GM23248 (cell line): ENCODE data around the gene SMOC2. TPM values are rescaled to one million over a fixed set of nuclear protein-coding genes. Genes with fewer than 3 reads are reported as not detected.

ENCODE experiments used
- DNase-seq: peaks from one replicate; pipeline ENCODE4 v3.0.0-alpha.2; 2015
- H2AFZ ChIP-seq: fragments of 200-600 bp; sonication (generic); 2 replicates; pipeline ENCODE4 v1.6.1; 2016; ENCODE audit warnings: antibody characterized with exemption
- H3F3A ChIP-seq: fragments of 200-600 bp; sonication (generic); 2 replicates; pipeline ENCODE4 v1.6.1; 2016; ENCODE audit warnings: mild to moderate bottlenecking, antibody characterized with exemption, mixed run types; ENCODE audit not compliant: insufficient read depth
- H3K27ac ChIP-seq: fragments of 200-600 bp; sonication (generic); 2 replicates; pipeline ENCODE4 v1.5.1; 2016; ENCODE audit warnings: mild to moderate bottlenecking
- H3K27me3 ChIP-seq: fragments of 200-600 bp; sonication (generic); replicated peaks from 2 replicates; pipeline ENCODE4 v1.6.1; 2016; ENCODE audit warnings: mild to moderate bottlenecking; ENCODE audit not compliant: insufficient read depth
- H3K36me3 ChIP-seq: fragments of 200-600 bp; sonication (generic); 2 replicates; pipeline ENCODE4 v1.6.1; 2016; ENCODE audit warnings: low read depth, mild to moderate bottlenecking
- H3K4me1 ChIP-seq: fragments of 200-600 bp; sonication (generic); 2 replicates; pipeline ENCODE4 v1.6.1; 2016; ENCODE audit warnings: mild to moderate bottlenecking; ENCODE audit not compliant: insufficient read depth
- H3K4me2 ChIP-seq: fragments of 200-600 bp; sonication (generic); one replicate; pipeline ENCODE4 v1.6.1; 2016; ENCODE audit warnings: mild to moderate bottlenecking; ENCODE audit not compliant: unreplicated experiment
- H3K4me3 ChIP-seq: fragments of 200-600 bp; sonication (generic); 2 replicates; pipeline ENCODE4 v1.5.1; 2016; ENCODE audit warnings: mild to moderate bottlenecking
- H3K79me2 ChIP-seq: fragments of 200-600 bp; sonication (generic); 2 replicates; pipeline ENCODE4 v1.6.1; 2016; ENCODE audit warnings: mild to moderate bottlenecking; ENCODE audit not compliant: insufficient read depth
- H3K9ac ChIP-seq: fragments of 200-600 bp; sonication (generic); 2 replicates; pipeline ENCODE4 v1.6.1; 2016; ENCODE audit warnings: mild to moderate bottlenecking
- H3K9me2 ChIP-seq: fragments of 200-600 bp; sonication (generic); 2 replicates; pipeline ENCODE4 v1.6.1; 2016; ENCODE audit warnings: mixed run types, mild to moderate bottlenecking, moderate library complexity; ENCODE audit not compliant: insufficient read depth
- H3K9me3 ChIP-seq: fragments of 200-600 bp; sonication (generic); one replicate; pipeline ENCODE4 v1.6.1; 2017; ENCODE audit warnings: low read depth
- H4K20me1 ChIP-seq: fragments of 200-600 bp; sonication (generic); 2 replicates; pipeline ENCODE4 v1.6.0; 2016; ENCODE audit not compliant: insufficient read depth
- EZH2 ChIP-seq: fragments of 200-600 bp; sonication (generic); IDR thresholded peaks from 2 replicates; pipeline ENCODE4 v1.6.1; 2018; ENCODE audit warnings: antibody characterized with exemption, mild to moderate bottlenecking; ENCODE audit not compliant: insufficient read depth, poor library complexity, severe bottlenecking
- EZH2phosphoT487 ChIP-seq: fragments of 200-600 bp; sonication (generic); IDR thresholded peaks from 2 replicates; pipeline ENCODE4 v1.6.1; 2018; ENCODE audit warnings: antibody characterized with exemption, moderate library complexity, mild to moderate bottlenecking, low read depth; ENCODE audit not compliant: insufficient read depth
- WGBS, 2 experiments: methylation state at CpG; one replicate each; pipeline ENCODE4 v1.1.6; 2015 to 2017; ENCODE audit warnings: low lambda C conversion rate in 2 of 2, low coverage in 1 of 2; ENCODE audit errors: missing lambda C conversion rate in 2 of 2; 5-methylcytosine and 5-hydroxymethylcytosine counted together
- in situ Hi-C: fragments of 300-500 bp; cut with MboI; formaldehyde crosslinking; loops from 2 replicates; pipeline ENCODE4 v1.15.0; 2020
- polyA plus RNA-seq: library from polyadenylated mRNA; unstranded; fragments of >200 nt; fragmentation: Nextera tagmentation; extraction: Ambion mirVana; gene quantifications from 2 replicates; pipeline ENCODE4 v1.2.1, GENCODE V29; 2016
- total RNA-seq: library from RNA; depleted of rRNA; stranded (reverse); fragments of >200 nt; shearing (Covaris generic); gene quantifications from 2 replicates; pipeline ENCODE4 v1.2.3, GENCODE V29; 2014

Gene SMOC2
- total and polyA plus RNA-seq, 2 experiments from 2014 or later, result not detected

- TF ChIP-seq EZH2, result no peak
- TF ChIP-seq EZH2phosphoT487, result no peak
- WGBS, 2 experiments, result 47% methylated on average over 9 of the region's 9 CpGs
- H3K4me1 ChIP-seq, result no peaks in the 10 kb centered on the region
- H3K9me2 ChIP-seq, result no peaks in the 10 kb centered on the region
- in situ Hi-C loops, result no loop called here
- no peaks in the 10 kb centered on the region for H3K79me2 ChIP-seq
- H3K9me3 ChIP-seq, result no peaks in the 10 kb centered on the region
- no peaks in the 10 kb centered on the region for H3K27me3 ChIP-seq
- no peaks in the 10 kb centered on the region for H3K36me3 ChIP-seq
- no peak overlapping the region for H3K4me3 ChIP-seq
- H2AFZ ChIP-seq, result no peak overlapping the region
- H3K27ac ChIP-seq, result no peak overlapping the region
- DNase-seq, result no peak
- H3K9ac ChIP-seq, result no peak overlapping the region
- H3F3A ChIP-seq, result no peaks in the 10 kb centered on the region
- no peak overlapping the region for H3K4me2 ChIP-seq
- H4K20me1 ChIP-seq, result no peaks in the 10 kb centered on the region
Observed at GRCh38 chr6:168419569-168419968, 21.4 kb upstream of the SMOC2 start.

GRCh38 chr6:168420084-168420483 lies 20.9 kb upstream of the SMOC2 start:
- in situ Hi-C loops, result no loop called here
- TF ChIP-seq EZH2 (no peak), EZH2phosphoT487 (no peak)

DNA sequence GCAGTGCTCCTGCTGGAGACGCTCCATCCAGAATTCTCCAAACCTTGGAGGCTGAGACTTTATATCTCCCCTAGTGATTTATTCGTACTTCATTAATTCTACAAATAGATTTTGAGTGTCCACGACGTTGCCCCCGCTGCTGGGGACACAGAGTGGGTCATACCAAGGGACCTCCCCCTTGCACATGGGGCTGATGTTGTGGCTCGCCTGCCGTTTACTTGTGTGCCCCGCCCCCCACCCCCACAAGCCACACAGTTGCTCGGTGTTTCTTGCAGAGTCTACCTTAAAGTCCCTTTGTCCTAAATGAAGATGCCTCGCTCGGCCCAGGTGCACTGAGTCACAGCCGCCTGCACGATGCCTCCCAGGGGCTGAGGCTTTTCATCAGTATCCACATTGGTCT lies 20.3 kb upstream of the SMOC2 start:
- Histone ChIP-seq H3F3A (no peaks in the 10 kb centered on the region), H2AFZ (no peak overlapping the region), H4K20me1 (no peaks in the 10 kb centered on the region), H3K9me3 (no peaks in the 10 kb centered on the region), H3K36me3 (no peaks in the 10 kb centered on the region), H3K4me1 (no peaks in the 10 kb centered on the region), H3K9me2 (no peaks in the 10 kb centered on the region), H3K4me3 (no peak overlapping the region), H3K27me3 (no peaks in the 10 kb centered on the region), H3K4me2 (no peak overlapping the region), H3K27ac (no peak overlapping the region), H3K9ac (no peak overlapping the region), H3K79me2 (no peaks in the 10 kb centered on the region)
- no peak for TF ChIP-seq EZH2phosphoT487
- TF ChIP-seq EZH2, result no peak
- 55 to 61% methylated on average over 13 of the region's 13 CpGs for WGBS, 2 experiments
- no peak for DNase-seq
- in situ Hi-C loops, result no loop called here

More at GRCh38 chr6:168420084-168420483, 20.9 kb upstream of the SMOC2 start:
- 50 to 63% methylated on average over 9 of the region's 9 CpGs for WGBS, 2 experiments
- no peak for DNase-seq
- Histone ChIP-seq H3K9ac (no peak overlapping the region), H3F3A (no peaks in the 10 kb centered on the region), H3K4me2 (no peak overlapping the region), H3K36me3 (no peaks in the 10 kb centered on the region), H3K4me1 (no peaks in the 10 kb centered on the region), H3K79me2 (no peaks in the 10 kb centered on the region), H3K9me2 (no peaks in the 10 kb centered on the region), H3K27me3 (no peaks in the 10 kb centered on the region), H4K20me1 (no peaks in the 10 kb centered on the region), H3K27ac (no peak overlapping the region), H3K4me3 (no peak overlapping the region), H2AFZ (no peak overlapping the region), H3K9me3 (no peaks in the 10 kb centered on the region)

- Histone ChIP-seq H3K27me3 (no peaks in the 10 kb centered on the region), H2AFZ (no peak overlapping the region), H3K27ac (no peak overlapping the region), H3K79me2 (no peaks in the 10 kb centered on the region), H3K36me3 (no peaks in the 10 kb centered on the region), H3K9me2 (no peaks in the 10 kb centered on the region), H3K4me3 (no peak overlapping the region), H3K9me3 (no peaks in the 10 kb centered on the region), H3K9ac (no peak overlapping the region), H3K4me2 (no peak overlapping the region), H3K4me1 (no peaks in the 10 kb centered on the region), H3F3A (no peaks in the 10 kb centered on the region), H4K20me1 (no peaks in the 10 kb centered on the region)
- DNase-seq, result no peak
- no peak for TF ChIP-seq EZH2phosphoT487
- in situ Hi-C loops, result no loop called here
- WGBS, 2 experiments, result 43 to 47% methylated on average over 8 of the region's 8 CpGs
Observed at GRCh38 chr6:168427184-168427583, 13.8 kb upstream of the SMOC2 start.

GRCh38 chr6:168428052-168428826 lies 12.7 kb upstream of the SMOC2 start:
- Histone ChIP-seq H3K27me3 (no peaks in the 10 kb centered on the region), H3K9me2 (no peaks in the 10 kb centered on the region), H3K4me3 (no peak overlapping the region), H3K9me3 (no peaks in the 10 kb centered on the region), H3K79me2 (no peaks in the 10 kb centered on the region), H3K9ac (no peak overlapping the region), H3K4me1 (no peaks in the 10 kb centered on the region), H4K20me1 (no peaks in the 10 kb centered on the region), H3K4me2 (no peak overlapping the region), H2AFZ (no peak overlapping the region), H3F3A (no peaks in the 10 kb centered on the region), H3K36me3 (no peaks in the 10 kb centered on the region), H3K27ac (no peak overlapping the region)
- no peak for DNase-seq
- in situ Hi-C loops, result no loop called here
- WGBS, 2 experiments, result 39 to 50% methylated on average over 14 of the region's 14 CpGs
- TF ChIP-seq EZH2phosphoT487 (no peak), EZH2 (no peak)
